ENCODE results near the gene SLC46A1. TPM values are rescaled to one million over a fixed set of nuclear protein-coding genes. Genes with fewer than 3 reads are reported as not detected.

Gene SLC46A1
- total and polyA plus RNA-seq, 10 of the 15 experiments (the other 5 are each of a cell fraction or from before 2014, with no cell fraction given): 1.7 to 6.9 (median 4.0) TPM

DNA sequence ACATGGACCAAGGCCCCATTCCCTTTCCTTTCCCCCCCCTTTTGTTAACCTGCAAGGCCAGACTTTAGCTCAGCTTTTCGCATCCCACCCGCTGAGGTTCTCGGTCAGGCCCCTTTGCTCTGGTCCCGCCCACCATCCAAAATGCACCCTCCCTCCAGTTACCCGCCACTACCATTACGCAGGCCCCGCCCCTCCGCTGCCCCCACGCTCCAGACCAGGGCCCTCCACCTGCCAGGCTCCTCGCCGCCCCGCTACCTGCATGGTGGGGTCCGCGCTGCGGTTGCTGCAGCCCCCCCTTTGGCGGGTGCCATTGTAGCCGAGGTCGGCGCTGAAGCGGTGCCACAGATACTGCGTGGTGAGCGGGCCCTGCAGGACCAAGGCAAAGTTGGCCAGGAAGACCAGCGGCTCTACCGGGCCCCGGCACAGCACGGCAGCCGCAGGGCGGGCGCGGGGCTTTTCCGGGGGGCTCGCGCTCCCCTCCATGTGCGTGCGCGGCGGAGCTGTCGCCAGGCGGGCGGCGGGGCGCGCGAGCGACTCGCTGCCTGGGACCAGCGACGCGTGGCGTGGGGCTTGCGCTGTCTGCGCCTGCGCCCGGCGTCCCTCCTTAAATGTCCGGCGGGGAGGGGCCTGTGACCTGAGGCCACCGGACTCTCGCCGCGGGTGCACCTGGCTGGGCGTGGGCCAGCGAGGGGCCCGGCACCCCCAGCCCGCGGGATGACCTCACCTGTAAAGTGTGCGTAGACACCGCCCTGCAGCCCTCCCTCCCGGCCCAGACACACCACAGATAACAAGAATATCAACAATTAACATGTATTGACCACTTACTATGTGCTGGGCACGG lies at the start of gene SLC46A1 (continued):
- TF ChIP-seq, protein P1, sequence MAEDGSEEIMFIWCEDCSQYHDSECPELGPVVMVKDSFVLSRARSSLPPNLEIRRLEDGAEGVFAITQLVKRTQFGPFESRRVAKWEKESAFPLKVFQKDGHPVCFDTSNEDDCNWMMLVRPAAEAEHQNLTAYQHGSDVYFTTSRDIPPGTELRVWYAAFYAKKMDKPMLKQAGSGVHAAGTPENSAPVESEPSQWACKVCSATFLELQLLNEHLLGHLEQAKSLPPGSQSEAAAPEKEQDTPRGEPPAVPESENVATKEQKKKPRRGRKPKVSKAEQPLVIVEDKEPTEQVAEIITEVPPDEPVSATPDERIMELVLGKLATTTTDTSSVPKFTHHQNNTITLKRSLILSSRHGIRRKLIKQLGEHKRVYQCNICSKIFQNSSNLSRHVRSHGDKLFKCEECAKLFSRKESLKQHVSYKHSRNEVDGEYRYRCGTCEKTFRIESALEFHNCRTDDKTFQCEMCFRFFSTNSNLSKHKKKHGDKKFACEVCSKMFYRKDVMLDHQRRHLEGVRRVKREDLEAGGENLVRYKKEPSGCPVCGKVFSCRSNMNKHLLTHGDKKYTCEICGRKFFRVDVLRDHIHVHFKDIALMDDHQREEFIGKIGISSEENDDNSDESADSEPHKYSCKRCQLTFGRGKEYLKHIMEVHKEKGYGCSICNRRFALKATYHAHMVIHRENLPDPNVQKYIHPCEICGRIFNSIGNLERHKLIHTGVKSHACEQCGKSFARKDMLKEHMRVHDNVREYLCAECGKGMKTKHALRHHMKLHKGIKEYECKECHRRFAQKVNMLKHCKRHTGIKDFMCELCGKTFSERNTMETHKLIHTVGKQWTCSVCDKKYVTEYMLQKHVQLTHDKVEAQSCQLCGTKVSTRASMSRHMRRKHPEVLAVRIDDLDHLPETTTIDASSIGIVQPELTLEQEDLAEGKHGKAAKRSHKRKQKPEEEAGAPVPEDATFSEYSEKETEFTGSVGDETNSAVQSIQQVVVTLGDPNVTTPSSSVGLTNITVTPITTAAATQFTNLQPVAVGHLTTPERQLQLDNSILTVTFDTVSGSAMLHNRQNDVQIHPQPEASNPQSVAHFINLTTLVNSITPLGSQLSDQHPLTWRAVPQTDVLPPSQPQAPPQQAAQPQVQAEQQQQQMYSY (CRISPR knock-in tag; IDR thresholded peaks at IDR 0.05): no peak
- TF ChIP-seq NR2F1 (conservative IDR thresholded peaks at IDR 0.05) (0 out of 2 replicates have a peak, but pooled peaks have one; percentile 59), SUPT20H (IDR thresholded peaks at IDR 0.05; ENCODE audit: borderline replicate concordance, control insufficient read depth, low read depth, low read length) (no peak), SUZ12 (IDR thresholded peaks at IDR 0.05; ENCODE audit: unreplicated experiment) (no peak), SREBF1 (IDR thresholded peaks at IDR 0.05; ENCODE audit: low read length) (no peak), CREB1 (IDR thresholded peaks at IDR 0.05; ENCODE audit: low read depth) (no peak), ESRRA (IDR thresholded peaks at IDR 0.05; ENCODE audit: low read length) (no peak), PAX8 (IDR thresholded peaks at IDR 0.05) (no peak), NRF1 (conservative IDR thresholded peaks at IDR 0.05; ENCODE audit: low read depth, low read length) (peak; percentile 48), SMAD5 (IDR thresholded peaks at IDR 0.05; ENCODE audit: low read depth) (peak; percentile 55; the same call in 1 of the 2 replicates), DPF2 (IDR thresholded peaks at IDR 0.05) (peak; percentile 75), MXI1 (IDR thresholded peaks at IDR 0.05; ENCODE audit: low read depth, low read length) (peak; percentile 77), POLR2AphosphoS2 (IDR thresholded peaks at IDR 0.05; ENCODE audit: low read depth, low read length) (no peak), PAX5 (IDR thresholded peaks at IDR 0.05; ENCODE audit: borderline replicate concordance, low read depth, low read length) (peak; percentile 89), CHD1 (IDR thresholded peaks at IDR 0.05; ENCODE audit: low read depth, low read length) (no peak), RUNX3 (IDR thresholded peaks at IDR 0.05; ENCODE audit: low read length) (no peak), POLR2AphosphoS5 (IDR thresholded peaks at IDR 0.05; ENCODE audit: low read length) (peak; percentile 30; the same call in 1 of the 2 replicates), ZNF24 (IDR thresholded peaks at IDR 0.05) (no peak), BACH1 (IDR thresholded peaks at IDR 0.05; ENCODE audit: borderline replicate concordance) (peak; percentile 85; the same call in 1 of the 2 replicates), GATAD2B (conservative IDR thresholded peaks at IDR 0.05; ENCODE audit: low read depth) (peak; percentile 89), SRF (IDR thresholded peaks at IDR 0.05; ENCODE audit: low read depth in 2 of 2, low read length in 2 of 2) (no peak), POLR2A (IDR thresholded peaks at IDR 0.05; ENCODE audit: low read depth, low read length) (peak; percentile 69), SIN3A (IDR thresholded peaks at IDR 0.05; ENCODE audit: low read depth, low read length) (no peak)
- TF ChIP-seq, protein P2, sequence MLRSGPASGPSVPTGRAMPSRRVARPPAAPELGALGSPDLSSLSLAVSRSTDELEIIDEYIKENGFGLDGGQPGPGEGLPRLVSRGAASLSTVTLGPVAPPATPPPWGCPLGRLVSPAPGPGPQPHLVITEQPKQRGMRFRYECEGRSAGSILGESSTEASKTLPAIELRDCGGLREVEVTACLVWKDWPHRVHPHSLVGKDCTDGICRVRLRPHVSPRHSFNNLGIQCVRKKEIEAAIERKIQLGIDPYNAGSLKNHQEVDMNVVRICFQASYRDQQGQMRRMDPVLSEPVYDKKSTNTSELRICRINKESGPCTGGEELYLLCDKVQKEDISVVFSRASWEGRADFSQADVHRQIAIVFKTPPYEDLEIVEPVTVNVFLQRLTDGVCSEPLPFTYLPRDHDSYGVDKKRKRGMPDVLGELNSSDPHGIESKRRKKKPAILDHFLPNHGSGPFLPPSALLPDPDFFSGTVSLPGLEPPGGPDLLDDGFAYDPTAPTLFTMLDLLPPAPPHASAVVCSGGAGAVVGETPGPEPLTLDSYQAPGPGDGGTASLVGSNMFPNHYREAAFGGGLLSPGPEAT (IDR thresholded peaks at IDR 0.05; ENCODE audit: low read depth): no peak
- TF ChIP-seq, protein P3, sequence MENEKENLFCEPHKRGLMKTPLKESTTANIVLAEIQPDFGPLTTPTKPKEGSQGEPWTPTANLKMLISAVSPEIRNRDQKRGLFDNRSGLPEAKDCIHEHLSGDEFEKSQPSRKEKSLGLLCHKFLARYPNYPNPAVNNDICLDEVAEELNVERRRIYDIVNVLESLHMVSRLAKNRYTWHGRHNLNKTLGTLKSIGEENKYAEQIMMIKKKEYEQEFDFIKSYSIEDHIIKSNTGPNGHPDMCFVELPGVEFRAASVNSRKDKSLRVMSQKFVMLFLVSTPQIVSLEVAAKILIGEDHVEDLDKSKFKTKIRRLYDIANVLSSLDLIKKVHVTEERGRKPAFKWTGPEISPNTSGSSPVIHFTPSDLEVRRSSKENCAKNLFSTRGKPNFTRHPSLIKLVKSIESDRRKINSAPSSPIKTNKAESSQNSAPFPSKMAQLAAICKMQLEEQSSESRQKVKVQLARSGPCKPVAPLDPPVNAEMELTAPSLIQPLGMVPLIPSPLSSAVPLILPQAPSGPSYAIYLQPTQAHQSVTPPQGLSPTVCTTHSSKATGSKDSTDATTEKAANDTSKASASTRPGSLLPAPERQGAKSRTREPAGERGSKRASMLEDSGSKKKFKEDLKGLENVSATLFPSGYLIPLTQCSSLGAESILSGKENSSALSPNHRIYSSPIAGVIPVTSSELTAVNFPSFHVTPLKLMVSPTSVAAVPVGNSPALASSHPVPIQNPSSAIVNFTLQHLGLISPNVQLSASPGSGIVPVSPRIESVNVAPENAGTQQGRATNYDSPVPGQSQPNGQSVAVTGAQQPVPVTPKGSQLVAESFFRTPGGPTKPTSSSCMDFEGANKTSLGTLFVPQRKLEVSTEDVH (IDR thresholded peaks at IDR 0.05; ENCODE audit: low read depth, partially characterized antibody): no peak
